NCI-H2171 treated with DMSO at 0.1 percent for 48 hours (cell line): ENCODE measurements around the gene GABBR2.
A peak's percentile ranks its signal among the peaks of the same experiment; 100 is the strongest.
"Not testable (repeated sequence)": the region's sequence is repeated elsewhere in the genome, so short reads cannot be mapped to it uniquely, and the experiment has no call there.

Source experiments
- DNase-seq: peaks from one replicate; lab custom pipeline; 2025; lab: John Stamatoyannopoulos, UW

The GABBR2 gene

DNA sequence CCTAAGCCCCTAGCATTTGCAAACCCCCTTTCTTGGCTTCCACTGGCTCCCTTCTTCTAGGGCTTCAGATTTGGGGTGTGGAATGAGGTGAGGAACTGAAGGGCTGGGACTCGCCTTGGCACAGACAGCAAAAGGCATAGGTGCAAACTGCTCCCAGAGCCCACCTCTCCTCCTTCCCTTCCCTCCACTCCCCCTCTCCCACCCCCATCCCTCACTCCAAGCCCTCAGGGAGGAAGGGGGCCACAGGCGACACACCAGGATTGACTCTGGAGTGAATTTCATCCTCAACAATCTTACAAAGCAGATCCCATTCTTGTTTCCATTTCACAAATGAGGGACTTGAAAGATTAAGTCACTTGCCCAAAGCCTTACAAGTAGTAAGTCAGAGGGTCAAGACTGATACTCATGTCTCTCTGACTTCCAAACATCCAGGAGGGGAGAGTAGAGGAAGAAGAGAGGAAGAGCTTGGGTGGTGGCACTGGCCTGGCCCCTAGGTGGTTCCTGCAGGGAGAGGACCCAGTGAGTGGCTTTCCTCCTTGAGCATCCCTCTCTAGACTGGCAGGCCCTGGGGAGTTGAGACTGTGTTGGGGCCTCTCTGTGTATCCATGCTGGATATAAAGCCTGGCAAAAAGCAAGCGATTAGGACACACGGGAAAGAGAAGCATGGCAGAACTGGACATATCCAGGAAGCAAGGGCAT, 193.1 kb downstream of the GABBR2 start:
- DNase-seq: no peak

- DNase-seq: no peak
These were observed 193.9 kb downstream of the GABBR2 start for GRCh38 chr9:98514841-98515240.

DNA sequence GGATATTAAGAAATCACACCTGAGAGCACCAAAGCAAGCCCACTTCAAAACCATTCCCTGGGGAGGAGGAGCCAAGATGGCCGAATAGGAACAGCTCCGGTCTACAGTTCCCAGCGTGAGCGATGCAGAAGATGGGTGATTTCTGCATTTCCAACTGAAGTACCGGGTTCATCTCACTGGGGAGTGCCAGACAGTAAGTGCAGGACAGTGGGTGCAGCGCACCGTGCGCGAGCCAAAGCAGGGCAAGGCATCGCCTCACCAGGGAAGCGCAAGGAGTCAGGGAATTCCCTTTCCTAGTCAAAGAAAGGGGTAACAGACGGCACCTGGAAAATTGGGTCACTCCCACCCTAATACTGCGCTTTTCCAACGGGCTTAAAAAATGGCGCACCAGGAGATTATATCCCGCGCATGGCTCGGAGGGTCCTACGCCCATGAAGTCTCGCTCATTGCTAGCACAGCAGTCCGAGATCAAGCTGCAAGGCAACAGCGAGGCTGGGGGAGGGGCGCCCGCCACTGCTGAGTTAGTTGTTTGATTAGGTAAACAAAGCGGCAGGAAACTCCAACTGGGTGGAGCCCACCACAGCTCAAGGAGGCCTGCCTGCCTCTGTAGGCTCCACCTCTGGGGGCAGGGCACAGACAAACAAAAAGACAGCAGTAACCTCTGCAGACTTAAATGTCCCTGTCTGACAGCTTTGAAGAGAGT, 200.4 kb downstream of the GABBR2 start:
- not testable (repeated sequence) for DNase-seq

DNA sequence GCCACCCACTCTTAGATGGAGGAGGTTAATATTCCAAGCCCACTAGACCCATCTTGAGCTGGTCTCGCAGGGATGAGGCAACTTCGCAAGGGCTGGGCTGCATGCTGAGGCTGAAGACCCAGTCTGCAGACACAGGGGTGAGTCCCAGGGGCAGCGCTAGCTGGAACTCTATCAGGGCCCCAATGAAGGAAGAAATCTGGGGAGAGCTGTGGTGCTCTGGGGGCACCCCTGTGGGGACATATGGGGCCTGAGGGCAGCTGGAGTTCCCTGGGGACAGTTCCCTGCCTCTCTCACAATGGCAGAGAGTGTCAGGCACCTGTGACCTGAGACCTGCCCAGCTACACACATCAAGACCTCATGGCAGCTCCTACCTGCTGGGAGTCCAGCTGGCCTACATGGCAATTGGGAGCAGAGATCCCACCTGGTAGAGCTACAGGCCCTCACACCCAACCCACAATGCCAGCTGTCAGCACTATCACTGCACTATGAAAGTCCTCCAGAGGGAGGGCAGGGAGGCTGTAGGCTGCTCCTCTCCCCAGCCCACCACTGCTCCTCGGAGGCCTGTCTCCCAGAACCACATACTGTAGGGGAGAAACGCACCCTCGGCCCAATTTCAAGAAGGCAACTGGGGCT, 202.2 kb downstream of the GABBR2 start:
- DNase-seq: peak; percentile 65

- DNase-seq: peak; percentile 47
These were observed 204.1 kb downstream of the GABBR2 start for GRCh38 chr9:98504298-98505282.

- DNase-seq: no peak
These were observed 204.9 kb downstream of the GABBR2 start for GRCh38 chr9:98503867-98504266.

DNA sequence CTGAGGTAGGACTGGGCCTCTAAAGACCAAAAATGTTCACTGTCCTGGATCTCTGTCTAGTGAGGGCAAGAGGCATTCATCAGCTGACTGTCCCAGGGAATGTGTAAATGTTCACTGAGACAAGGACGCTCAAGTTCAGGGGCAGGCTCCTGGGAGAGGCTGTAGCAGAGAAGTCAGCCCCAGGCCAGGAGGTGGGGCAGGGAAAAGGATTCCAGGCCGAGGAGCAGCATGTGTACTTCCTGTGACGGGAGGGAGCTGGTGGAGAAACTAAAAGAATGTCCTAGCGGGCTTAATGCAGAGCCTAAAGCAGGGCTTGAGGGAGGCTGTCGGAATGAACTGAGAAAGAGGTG, 205.8 kb downstream of the GABBR2 start:
- no peak for DNase-seq

GRCh38 chr9:98502311-98502975, 206.3 kb downstream of the GABBR2 start:
- DNase-seq: no peak

- DNase-seq: no peak
These were observed 206.9 kb downstream of the GABBR2 start for GRCh38 chr9:98501819-98502218.

DNA sequence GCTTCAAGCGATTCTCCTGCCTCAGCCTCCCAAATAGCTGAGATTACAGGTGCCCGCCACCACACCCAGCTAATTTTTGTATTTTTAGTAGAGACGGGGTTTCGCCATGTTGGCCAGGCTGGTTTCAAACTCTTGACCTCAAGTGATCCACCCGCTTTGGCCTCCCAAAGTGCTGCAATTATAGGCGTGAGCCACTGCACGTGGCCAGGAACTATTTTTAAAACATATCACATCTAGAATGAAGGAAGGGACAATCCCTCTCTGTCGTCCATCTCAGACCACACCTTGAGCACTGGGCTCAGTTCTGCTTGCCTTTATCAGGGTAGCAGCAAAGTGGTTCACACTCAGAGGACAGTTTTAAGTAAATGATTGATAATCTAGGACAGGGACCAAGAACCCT, 207.5 kb downstream of the GABBR2 start:
- DNase-seq: not testable (repeated sequence)

- no peak for DNase-seq
These were observed 208.3 kb downstream of the GABBR2 start for GRCh38 chr9:98500337-98500919.

- no peak for DNase-seq
These were observed 213.2 kb downstream of the GABBR2 start for GRCh38 chr9:98495530-98495929.

- DNase-seq: no peak
These were observed 213.9 kb downstream of the GABBR2 start for GRCh38 chr9:98494852-98495251.

DNA sequence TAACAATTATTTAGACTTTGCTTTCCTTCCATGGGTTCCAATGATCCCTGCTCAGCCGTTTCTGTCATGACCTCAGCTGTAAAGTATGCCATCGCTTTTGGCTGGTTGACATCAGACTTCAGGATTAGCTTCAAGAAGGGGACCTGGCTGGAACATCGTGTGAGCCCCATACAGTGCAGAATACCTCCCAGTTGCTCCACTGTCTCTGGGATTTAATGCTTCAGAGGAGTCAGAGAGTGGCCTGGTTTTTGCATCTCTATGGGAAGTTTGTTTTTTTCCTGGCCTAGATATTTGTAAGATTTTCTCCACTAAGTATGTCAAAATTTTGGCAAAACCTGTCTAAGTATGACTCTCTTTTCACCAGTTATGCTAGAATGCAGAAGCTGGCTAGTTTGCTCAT, 216.9 kb downstream of the GABBR2 start:
- DNase-seq: no peak

DNA sequence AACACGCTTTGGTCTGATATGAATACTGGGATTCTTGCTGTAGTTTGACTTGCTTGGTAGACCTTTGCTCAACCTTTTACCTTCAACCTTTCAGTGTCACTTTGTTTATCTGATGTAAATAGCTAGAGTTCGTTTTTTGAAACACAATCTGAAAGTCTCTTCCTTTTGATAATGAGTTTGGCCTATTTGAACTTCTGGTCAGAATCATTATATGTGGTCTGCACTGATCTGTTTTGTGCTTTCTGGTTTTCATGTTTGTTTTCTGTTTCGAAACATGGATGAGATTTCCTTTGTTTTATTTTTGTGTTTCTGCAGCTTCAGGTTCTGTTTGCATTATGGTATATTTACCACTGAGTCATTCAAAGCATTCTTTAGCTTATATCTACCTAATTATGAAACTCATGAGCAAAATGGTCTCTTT, 217.5 kb downstream of the GABBR2 start:
- no peak for DNase-seq

DNA sequence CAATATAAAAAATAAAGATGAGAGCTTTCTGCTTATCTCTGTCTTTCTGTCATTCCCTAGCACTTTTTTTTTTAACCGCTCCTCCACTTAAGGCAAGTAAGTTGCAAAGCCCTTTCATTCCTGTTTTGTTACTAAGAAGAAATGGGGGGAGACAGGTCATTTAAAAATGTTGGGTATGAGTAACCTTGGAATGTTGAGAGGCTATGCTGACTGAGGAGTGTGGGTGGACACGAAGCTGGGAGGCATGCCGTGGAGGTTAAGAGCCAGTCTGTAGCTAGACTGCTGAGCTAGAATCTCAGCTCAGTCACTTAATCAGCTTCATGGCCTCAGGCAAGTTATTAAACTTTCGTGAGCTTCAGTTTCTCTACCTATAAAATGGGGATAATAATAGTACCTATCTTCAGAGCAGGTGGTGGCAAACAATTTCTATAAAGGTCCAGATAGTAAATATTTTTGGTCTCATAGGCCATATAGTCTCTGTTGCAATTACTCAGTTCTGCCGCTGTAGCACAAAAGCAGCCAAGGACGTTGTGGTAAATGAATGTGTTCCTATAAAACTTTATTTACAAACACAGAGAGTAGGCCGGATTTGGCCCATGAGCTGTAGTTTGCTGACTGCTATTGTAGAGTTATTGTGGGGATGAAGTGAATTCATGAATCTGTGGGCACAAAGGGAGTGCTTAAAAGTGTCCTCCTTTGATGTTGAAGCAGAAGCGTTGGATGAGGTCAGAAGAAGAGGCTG, 220.0 kb downstream of the GABBR2 start:
- DNase-seq: no peak

GRCh38 chr9:98485706-98486105, 223.0 kb downstream of the GABBR2 start:
- DNase-seq: no peak

DNA sequence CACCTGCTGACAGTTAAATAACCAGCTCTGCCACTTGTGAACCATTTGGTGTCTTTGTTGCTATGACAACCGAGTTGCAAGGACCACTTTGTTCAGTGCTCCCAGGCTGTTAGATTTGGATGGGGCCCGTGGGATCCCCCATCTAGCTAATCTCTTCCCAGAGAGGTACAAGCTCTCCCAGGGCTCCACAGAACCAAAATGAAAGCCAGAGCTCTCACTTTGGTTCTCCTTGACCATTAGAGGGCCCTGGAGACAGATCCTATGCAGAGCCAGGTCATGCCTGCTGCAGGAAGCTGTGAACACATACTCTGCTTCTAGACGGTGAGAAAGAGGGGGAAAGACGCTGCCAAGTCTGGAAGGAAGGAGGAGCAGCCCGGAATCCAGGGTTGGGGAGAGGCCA, 224.6 kb downstream of the GABBR2 start:
- no peak for DNase-seq

- no peak for DNase-seq
These were observed 226.5 kb downstream of the GABBR2 start for GRCh38 chr9:98482226-98482625.

DNA sequence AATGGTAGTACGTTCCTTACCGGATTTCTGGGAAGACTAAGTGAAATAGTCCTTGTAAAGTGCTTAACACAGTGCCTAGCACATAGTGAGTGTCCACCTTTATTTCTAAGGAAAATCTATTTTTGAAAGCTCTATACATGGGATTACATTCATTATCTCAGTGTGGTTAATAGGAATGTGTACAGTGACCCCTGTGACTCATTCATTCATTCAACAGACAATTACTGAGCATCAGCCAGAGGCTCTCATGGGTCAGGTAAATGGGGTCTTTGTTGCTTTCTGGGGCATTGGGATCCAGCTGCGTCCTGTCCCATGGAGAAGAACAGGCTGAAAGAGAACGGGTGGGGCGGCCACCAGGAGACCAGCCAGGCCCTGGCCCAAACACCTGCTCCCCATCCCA, 227.1 kb downstream of the GABBR2 start:
- DNase-seq: no peak
